Stimulated activated CD4-positive, alpha-beta T cell treated with anti-CD3 and anti-CD28 coated beads, Interleukin-15, amount 100 ng/mL, for 48 hours (primary cell): Measurements from ENCODE around the gene PTX4.

Source experiments
- DNase-seq, 2 donors: peaks; one replicate each; pipeline ENCODE4 v3.0.0-alpha.2; 2020; ENCODE audit warnings: low read depth in 2 of 2

Gene PTX4

GRCh38 chr16:1461146-1461545 lies 27.6 kb downstream of the PTX4 start:
- DNase-seq = no peak

- DNase-seq = no peak
Measured at GRCh38 chr16:1460602-1461138, 28.1 kb downstream of the PTX4 start.

GRCh38 chr16:1459967-1460366 lies 28.8 kb downstream of the PTX4 start:
- no peak for DNase-seq

- DNase-seq = no peak
Measured at GRCh38 chr16:1458977-1459341, 29.8 kb downstream of the PTX4 start.

DNA sequence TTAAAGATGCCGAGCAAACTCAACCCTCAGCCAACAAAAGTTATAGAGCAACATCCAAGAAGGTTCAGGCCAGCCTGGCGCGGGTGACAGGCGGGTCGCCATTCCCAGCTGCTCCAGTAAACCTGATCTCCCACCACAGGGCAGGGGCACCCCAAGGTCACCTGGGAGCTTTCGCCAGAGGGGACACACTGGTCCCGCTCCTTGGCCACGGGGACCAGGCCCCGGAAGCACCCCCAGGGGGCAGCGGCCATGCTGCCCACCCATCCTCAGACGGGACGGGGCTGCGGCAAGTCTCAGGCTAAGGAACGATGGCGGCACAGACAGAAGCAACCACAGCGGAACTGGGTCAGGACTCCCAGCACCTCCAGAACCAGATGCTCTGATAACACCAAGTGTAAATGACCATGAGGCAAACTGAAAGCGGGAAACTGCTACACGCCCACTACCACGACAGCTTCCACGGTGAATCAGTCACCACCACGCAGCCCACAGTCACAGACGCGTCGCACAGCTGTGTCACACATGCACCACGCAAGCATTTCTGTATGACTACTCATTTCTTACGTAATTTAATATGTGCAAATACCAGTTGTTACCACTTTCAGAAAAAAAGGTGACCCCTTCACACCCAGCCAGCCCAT lies 30.3 kb downstream of the PTX4 start:
- peak; percentile 25 to 26 for DNase-seq

GRCh38 chr16:1457489-1458245 lies 31.1 kb downstream of the PTX4 start:
- no peak for DNase-seq

DNA sequence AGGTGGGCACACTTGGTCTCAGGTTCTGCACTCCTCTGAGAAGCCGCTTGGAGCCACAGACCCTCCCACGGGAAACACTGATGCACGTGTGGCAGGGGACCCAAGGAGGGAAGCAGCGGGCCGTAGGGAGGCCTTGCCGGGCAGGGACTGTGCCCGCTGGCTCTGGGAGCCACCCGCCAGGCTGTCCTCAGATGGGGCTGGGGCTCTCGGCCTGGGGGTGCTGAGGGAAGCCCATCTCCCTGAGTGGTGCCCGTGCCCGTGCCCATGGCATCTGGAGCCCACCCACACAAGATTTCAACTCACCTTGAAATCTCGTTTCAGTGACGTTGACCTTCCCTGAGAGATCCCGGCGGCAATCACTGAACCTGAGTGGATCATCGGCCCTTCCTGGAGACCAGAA lies 31.8 kb downstream of the PTX4 start:
- DNase-seq = no peak

DNA sequence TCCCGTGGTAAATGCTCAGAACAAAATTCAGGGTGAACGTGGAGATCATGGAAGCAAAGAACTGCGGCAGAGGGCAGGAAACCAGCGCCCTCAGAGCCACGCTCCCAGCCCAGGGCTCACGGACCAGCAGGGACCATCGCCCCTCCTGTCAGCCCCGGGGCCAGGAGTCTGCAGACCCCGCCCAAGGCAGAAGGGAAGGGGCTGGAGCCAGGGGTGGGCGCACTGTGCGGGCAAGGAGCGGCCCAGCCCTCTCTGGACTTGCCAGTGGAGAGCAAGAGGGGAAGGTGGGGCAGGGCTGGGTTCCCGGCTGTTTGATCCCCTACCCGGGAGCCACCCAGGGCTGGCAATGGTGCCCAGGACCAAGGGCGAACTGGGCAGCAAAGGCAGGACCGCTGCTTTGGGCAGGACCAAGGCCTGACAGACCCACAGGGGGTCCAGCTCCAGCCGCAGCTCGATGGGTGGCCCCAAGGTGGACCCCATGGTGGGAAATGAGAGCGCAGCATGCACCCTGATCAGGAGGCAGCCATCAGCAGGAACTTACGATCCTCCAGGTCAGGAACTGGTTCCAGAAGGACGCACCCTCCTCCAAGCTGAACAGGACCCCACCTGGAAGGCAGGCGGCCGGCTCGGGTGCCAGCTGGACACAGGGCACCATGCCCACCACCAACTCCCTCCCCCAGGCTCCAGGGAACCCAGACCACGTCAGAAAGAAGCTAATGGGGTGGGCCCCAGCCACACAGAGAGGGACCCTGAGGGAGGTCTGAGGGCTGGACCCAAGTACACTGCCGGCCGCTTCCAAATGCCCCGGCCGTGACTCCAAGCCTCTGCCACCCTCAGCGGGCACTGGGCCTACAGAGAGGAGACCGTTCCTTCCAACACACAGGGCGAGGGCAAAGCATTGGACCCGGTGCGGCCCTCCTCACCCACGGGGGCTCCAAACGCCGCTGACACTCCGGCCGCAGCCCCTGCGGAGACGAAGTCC lies 33.3 kb downstream of the PTX4 start:
- no peak for DNase-seq

DNA sequence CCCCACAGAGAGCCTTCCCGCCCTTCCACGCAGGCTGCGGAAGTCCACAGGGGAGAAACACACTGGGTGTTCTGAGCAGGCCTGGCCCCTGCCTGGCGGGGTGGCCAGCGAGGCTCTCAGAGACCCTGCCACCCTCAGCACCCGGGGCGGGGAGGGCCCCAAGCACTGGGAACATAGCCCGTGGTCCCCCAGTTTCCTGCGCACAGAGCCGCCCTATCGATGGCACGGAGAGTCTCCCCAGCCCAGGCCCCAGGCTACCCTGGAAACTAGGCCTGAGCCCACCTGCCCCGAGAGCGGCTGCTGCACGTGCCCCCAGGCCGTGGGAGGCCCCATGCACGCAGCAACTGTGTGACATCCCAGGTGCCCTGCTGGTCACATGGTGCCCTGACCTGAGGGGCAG lies 34.2 kb downstream of the PTX4 start:
- no peak for DNase-seq

GRCh38 chr16:1453316-1453715 lies 35.4 kb downstream of the PTX4 start:
- no peak for DNase-seq

DNA sequence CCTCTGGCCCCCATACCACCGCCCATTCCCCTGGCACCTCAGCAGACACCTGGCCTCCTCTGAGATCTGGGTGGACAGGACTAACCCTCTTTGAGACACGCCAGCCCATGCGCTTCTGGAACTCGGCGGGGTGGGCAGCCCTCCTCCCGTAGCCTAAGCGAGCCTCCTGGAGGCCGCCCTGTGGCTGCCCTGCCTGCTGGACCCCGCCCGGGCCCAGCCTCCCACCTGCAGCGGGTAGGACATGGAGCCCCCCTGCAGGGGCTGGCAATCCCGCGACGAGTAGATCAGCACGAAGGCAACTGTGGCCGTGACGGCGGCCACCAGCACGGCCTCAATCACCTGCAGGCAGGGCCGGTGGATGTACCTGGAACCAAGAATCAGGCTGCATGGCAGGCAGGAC lies 36.2 kb downstream of the PTX4 start:
- no peak for DNase-seq

- no peak for DNase-seq
Measured at GRCh38 chr16:1451702-1452392, 36.9 kb downstream of the PTX4 start.

DNA sequence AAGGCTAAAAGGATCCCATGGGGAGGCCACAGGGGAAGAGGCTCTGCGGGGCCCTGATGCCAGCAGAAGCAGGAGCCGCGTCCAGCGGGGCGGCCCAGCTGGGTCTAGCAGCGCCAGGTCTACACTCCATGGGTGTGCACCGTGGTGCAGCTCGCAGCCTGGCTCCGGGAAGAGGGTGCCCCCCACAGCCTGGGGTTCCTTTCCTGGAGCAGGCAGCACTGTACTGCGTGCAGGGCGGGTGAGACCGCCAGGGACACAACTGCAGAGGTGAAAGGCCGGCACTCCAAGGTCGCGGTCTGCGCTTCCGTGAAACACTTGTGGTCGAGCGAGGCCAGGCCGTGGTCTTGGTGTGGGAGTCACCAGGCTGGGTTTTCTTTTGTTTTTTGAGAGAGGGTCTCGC lies 37.9 kb downstream of the PTX4 start:
- no peak for DNase-seq

DNA sequence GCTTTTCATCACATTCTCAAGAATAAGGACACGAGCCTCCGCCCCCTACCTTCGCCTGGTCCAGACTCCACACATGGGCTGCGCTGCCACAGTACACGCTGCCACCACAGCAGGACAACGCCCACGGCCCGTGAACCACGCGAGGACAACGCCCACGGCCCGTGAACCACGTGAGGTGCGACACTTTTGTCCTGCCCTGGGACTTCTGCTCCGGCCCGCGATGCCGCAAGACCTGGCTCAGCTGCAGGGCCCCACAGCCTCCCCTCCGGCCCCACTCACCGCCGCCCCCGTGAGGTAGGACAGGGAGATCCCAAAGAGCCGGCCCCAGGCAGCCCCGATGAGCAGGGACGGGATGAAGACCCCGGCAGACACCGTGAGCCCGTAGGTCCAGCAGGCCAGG lies 38.5 kb downstream of the PTX4 start:
- DNase-seq = no peak

DNA sequence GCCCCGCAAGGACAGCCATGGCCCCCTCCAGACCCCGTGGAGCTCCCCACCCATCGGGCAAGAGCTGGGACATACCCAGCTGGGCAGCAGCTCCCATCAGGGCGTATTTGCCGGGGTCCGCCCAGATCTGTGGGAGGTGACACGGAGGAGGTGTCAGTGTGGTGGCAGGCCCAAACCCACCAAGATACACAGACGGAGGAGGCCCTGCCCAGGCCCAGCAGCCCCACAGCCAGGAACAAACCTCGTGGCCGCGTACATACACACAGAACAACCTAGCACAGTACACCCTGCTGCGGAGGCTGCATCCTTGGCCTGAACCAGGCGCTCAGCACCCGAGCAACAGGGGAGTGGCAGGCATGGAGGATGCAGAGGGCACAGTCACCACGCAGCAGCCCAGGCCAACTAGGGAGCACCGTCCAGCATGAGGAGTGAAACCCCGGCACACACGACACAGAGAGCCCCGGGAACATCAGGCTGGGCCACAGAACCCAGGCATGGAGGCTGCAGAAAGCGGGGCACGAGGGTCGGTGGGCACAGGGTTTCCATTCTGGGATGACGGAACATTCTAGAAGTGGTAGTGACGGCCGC lies 39.4 kb downstream of the PTX4 start:
- no peak for DNase-seq

- DNase-seq = no peak
Measured at GRCh38 chr16:1448536-1449116, 40.1 kb downstream of the PTX4 start.

DNA sequence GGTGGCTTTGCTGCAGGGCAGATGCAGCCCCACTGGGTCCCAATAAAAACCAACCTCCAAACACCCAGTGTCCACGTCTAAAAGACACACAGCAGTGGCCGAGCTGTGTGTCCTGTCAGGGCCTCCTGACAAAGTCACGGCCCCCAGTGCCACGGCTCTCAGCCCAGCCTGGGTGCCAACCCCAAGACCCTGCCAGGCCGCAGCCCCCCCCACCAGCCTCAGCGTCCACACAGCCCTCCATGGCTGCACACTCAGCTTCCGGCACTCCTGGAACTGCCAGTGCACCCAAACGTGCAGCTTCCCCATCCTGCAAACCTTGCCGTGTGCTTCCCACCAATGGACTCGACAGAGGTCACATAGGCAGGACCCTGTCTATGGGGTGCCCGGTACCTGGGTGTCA lies 40.8 kb downstream of the PTX4 start:
- DNase-seq = no peak

DNA sequence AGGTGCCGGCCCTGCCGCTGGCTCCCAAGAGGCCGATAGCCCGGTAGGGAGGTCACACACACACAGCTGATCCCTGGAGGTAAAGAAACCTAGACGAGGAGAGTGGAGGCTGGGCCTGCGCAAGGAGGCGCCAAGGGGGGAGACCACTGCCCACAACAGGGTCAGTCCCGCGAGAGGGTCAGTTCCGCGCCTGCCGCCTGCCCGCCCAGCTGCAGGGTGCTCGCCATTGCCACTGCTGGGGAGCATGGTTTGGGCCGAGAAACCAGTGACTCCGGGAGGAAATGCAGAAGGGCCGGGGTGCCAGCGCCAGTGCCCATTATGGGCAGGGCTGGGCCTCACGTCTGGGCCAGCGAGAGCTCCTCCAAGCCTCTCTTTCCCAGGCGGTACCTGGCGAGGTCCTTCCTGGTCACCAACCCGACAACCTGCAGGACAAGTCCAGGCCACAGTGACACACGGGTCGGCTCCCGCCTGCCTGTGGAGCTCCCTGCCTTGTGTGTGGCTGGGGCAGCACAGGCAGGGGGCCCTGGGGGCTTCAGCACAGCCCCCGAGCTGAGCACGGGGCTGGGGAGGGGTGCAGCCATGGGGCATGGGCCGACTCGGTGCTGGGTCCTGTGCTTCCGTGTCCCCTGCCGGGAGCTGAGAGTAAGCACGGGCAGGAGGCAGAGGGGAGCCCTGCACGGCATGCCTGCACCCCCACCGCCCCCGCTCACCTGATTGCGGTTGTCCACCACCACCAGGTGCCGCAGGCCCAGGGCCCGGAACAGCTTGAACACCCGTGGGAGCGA lies 42.3 kb downstream of the PTX4 start:
- no peak for DNase-seq

GRCh38 chr16:1445518-1446203 lies 43.1 kb downstream of the PTX4 start:
- DNase-seq = no peak
